ENCODE results near the gene TIGD1.

TIGD1 gene

DNA sequence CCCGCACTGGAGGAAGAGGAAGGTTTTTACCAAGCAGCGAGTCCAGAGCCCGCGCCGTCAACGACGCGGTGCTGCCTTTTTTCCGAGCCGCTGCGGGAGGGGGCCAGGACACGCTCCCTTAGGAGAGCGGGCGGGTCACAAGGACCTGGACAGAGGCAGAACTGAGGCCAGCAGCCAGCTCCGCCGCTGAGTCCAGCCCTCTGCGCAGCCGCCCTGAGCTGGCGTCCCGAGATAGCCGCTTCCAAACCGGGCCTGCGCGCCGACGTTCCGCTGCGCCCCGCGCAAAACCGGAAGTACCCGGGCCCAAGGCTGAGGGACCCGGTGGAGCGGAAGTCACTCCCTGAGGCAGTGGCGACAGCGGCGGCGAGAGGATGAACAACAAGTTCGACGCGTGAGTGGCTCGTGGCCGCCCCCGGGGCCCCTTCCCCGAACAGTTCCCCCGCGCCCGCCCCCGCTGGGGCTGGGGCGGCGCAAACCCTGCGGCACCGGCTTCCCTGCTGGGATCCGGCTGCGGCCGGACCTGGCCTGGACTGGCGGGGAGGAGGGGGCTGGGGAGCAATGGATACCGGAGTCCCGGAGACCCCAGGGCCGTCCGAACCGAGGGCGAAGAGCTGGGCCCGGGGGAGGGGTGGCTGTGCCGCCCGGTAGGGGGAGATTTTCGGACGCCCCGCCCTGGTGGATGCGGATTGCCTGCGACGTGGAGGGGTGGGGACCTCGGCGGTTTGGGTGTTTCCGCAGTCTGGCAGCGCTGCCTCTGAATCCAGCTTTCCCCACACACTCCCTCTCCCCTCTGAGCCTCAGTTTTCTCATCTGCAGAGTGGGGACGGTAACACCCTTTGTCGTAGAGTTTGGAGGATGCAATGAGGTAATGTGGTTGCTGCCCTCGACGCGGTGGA lies at the start of gene TIGD1, which contains the start of gene EIF4E2:
Gene TIGD1 (minus strand): TSS at position 204 of the 896 bp plus-strand sequence. CDS start 675 bp downstream, outside the sequence.
Gene EIF4E2 (plus strand): TSS at position 336 of the 896 bp plus-strand sequence. CDS start 36 bp downstream, at position 372.
- peak; percentile 97 for DNase-seq (ENCODE audit: low spot score)

DNA sequence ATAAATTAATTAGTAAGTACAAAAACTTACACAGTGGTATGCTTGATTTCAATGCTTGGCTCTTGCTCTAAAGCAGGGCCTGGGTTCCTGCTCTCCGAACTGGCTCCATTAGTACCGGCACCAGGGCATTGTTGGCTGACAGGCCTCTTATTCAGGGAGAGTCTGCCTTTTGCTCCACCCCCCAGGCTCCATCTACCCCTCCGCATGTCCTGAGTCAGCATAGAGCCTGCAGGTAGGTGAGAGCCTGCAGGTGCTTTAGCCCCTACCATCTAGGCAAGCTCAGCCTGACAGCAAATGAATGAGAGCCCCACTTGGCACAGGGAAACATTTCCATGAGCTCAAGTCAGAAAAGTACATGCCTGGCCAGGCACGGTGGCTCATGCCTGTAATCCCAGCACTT lies 47.9 kb upstream of the TIGD1 start:
- no peak for DNase-seq (ENCODE audit: low spot score)

GRCh38 chr2:232597362-232598079 lies 47.2 kb upstream of the TIGD1 start:
- DNase-seq (ENCODE audit: low spot score): no peak

- DNase-seq (ENCODE audit: low spot score): no peak
Observed at GRCh38 chr2:232593982-232594381, 43.6 kb upstream of the TIGD1 start.

DNA sequence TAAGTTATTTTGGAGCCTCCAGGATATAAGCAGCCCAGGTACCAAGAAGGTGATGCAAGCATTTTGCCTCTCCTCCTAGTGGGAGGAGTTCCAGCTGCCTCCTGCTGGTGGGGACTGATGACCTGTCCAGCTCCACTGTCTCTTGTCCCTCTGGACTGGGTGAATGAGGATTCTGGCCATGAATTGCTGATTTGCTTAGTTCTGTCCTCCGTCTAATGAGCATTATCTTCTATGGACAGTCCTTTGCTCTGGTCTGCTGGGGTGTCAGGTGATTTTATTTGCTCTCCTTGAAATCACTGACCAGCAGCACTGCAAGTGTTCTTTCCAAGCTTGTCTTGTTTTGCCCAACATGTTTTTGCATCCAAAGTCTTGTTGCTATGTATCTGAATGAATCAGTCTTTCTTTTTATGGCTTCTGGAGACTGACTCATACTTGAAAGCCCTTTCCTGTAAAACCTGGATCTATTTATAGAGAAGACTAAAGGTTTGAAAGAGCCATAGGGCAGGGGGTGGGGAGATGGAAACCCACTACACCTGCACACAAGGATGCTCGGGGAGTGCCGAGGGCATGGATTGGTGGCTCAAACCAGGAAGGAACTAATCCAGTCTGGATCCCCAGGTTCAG lies 42.5 kb upstream of the TIGD1 start:
- no peak for DNase-seq (ENCODE audit: low spot score)

DNA sequence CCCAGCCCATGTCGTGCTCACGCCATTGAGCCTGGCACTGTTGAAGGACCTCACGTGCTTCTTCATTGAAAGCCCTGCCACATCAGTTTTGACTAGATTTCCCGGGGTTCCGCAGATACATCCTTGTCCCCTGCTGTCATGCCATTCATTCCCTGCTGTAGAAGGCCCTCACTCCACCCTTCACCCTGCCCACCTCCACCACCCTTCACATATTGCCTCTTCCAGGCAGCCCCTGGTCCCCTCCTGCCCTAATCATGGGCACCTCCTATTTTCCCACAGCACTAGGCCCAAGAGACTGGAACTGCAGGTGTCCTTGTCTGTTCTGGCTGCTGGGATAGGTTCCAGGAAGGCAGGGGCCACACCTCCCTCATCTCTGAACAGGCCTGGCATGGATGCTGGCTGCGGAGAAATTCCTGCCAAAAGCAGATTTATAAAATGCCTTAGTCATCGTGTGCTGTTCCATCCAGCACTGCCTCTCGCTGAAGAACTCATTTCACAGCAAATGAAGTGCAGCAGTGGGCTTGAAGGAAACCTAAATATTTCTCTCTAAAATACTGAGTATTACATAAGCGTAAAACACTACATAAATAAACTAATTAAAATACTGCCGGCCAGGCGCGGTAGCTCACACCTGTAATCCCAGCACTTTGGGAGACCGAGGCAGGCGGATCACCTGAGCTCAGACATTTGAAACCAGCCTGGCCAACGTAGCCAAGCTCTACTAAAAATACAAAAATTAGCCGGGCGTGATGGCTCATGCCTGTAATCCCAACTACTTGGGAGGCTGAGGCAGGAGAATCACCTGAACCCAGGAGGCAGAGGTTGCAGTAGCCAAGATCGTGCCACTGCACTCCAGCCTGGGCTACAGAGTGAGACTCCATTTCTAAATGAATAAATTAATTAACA lies 38.6 kb upstream of the TIGD1 start:
- DNase-seq (ENCODE audit: low spot score): no peak

DNA sequence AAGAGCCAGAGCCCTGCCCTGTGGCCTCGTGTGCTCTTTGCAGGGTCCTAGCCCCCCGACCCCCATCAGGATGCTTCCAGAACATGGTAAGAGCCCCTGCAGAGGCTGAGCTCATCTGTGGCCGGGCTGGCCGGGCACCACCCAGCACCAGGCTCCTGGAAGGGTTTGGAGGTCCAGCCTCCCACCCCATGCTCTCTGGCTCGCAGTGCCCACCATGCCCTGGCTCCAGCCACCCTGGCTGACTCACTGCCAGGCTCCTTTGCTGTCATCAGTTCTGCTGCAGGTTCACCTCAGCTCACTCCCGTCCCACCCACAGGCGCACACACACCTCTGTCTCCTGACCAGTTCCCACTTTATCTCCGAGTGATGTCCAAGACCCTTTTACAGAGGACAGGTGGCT lies 37.7 kb upstream of the TIGD1 start:
- no peak for DNase-seq (ENCODE audit: low spot score)

DNA sequence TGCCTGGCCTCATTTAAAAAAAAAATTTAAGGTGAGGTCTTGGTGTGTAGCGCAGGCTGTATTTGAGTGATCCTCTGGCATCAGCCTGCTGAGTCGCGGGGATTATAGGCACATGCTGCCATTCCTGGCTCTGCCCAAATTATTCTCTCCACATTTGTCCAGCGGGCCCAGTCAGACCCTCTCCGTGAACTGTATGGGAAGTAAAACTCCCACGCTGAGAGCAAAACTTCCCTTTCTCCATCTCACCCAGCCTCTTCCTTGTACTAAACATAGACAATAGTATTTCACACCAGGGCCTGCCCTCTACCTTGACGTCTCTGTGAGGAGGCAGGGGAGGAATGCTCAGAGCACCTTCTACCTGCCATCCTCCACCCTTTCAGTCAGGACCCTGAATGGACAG lies 37.2 kb upstream of the TIGD1 start:
- no peak for DNase-seq (ENCODE audit: low spot score)

DNA sequence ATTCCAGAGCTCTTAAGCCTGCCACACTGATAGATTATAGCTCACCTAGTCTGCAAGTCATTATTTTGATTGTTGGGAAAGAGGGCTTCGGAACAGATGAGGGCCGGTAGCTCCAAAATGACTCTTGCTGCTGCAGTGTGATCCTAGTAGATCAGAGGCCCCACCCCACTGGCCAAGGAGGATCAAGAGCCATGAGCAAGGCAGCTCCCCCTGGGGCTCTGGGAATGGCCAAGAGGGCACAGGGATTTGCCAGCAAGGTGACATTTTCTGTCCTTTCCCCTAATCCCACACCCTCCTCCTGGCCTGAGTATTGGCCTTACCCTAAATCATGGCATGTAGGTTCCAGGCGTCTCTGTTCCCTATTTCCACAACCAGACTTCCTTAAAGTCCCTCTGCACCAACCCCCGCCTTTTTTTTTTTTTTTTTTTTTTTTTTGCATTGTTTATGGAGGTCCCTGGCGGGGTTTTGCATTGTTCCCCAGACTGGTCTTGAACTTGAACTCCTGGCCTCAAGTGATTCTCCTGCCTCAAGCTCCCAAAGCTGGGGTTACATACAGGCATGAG lies 36.7 kb upstream of the TIGD1 start:
- DNase-seq (ENCODE audit: low spot score): no peak

DNA sequence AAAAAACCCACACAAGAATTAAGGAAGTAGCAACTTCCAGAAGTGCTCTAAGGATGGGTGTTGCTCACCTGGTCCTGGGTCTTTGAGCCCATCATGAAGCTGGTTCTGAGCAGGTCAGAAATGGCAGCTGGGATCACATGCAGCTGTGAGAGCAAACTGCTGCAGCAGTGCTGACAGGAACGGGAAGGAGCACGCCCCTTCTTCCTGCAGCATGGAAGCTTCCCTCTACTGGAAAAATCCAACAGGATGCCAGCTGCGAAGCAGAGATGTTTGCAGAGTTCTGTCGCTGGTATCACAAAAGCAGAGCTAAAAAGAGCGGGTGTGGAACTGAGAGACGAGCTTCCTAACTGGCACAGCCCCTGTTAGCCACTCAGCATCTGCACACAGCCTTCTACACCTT lies 33.9 kb upstream of the TIGD1 start:
- DNase-seq (ENCODE audit: low spot score): no peak

DNA sequence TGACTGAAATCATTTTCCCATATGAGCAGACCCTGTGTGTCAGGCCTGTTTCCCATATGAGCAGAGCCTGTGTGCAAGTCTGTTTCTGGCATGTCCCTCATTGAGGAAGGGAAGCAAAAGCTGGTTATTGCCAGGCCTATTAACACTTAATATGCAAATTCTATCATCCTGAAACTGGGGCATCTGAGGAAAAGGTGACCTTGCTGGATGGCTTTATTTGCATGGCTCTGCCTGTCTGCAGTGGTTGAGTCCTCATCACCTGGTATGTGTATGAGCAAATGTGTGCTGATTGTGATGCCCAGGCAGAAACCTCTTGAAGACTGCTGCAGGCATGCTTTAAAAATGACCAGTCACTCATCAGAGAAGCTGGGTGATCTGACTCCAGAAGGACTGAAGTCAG lies 31.4 kb upstream of the TIGD1 start:
- no peak for DNase-seq (ENCODE audit: low spot score)

GRCh38 chr2:232580648-232580981 lies 30.3 kb upstream of the TIGD1 start:
- DNase-seq (ENCODE audit: low spot score): no peak

DNA sequence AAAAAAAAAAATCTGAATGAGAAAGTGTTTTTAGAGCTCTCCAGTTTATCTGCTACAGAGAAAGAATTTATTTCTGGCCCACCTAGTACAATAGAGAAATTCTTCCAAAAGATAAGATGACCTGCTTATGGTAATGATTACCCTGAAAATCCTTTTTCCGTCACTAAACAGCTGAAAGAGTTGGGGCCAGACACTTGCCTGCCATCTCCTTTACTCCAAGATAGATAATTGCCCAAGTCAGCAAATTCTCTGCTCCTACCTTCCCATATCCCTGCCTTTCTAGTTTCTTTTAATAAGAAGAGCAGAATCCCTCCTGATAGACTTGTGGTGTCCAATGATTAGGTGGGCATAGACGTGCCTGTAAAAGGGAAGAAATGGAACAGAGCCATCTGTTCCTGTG lies 28.3 kb upstream of the TIGD1 start:
- no peak for DNase-seq (ENCODE audit: low spot score)

- no peak for DNase-seq (ENCODE audit: low spot score)
Observed at GRCh38 chr2:232577841-232578240, 27.5 kb upstream of the TIGD1 start.

GRCh38 chr2:232576995-232577394 lies 26.6 kb upstream of the TIGD1 start:
- no peak for DNase-seq (ENCODE audit: low spot score)

GRCh38 chr2:232575404-232575746 lies 25.0 kb upstream of the TIGD1 start:
- no peak for DNase-seq (ENCODE audit: low spot score)

GRCh38 chr2:232574674-232575403 lies 24.5 kb upstream of the TIGD1 start:
- DNase-seq (ENCODE audit: low spot score): no peak

GRCh38 chr2:232573771-232574435 lies 23.5 kb upstream of the TIGD1 start:
- DNase-seq (ENCODE audit: low spot score): no peak

- no peak for DNase-seq (ENCODE audit: low spot score)
Observed at GRCh38 chr2:232573042-232573441, 22.7 kb upstream of the TIGD1 start.

- DNase-seq (ENCODE audit: low spot score): no peak
Observed at GRCh38 chr2:232571026-232571474, 20.7 kb upstream of the TIGD1 start.

Measured in D341Med (cell line).